GM18861 (cell line): ENCODE data around the gene ARG1.
A peak's percentile ranks its signal among the peaks of the same experiment; 100 is the strongest.

Source experiments
- ATAC-seq: cut with Tn5 transposase; IDR thresholded peaks from one replicate; pipeline ENCODE4 v1.9.1; 2021; ENCODE audit not compliant: unreplicated experiment

The ARG1 gene

GRCh38 chr6:131581523-131581922 lies 8.5 kb downstream of the ARG1 start:
- ATAC-seq, result no peak

GRCh38 chr6:131586543-131586942 lies 13.5 kb downstream of the ARG1 start:
- ATAC-seq, result no peak

DNA sequence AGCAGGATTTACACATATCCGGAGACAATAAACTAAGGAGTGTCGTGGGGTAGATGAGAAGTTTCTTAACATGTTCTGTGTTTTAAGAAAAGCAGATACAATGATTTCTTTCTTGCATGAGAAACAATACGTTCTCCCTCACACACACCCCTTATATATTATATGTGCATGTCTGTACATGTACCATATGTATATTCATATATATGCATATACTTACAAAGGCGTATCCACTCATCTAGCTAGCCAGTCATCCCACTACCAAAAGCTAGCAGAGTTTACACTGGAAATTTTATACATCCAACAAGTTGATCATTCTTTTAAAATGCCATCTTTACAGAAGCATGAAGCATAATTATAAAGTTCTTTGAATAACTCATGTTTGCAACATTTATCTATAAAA lies 14.9 kb downstream of the ARG1 start:
- ATAC-seq, result no peak

DNA sequence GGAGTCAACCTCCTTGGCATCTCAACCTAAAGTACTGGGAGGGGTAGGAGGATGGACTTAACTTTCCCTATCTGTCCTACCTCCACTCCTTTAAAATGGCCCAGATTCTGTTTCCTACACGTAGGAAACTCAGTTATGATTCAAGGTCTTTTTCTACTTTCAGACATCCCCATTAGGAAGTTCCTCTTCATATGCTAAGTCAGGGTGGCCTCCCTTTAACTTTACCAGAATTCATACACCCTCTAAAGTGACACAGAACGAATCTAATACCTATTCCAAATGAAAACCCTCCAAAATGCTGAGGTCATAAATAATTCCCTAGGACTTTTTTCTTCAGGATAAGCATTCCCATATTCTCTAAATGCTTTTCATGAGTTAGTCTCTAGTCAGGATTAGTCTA lies 15.6 kb downstream of the ARG1 start:
- no peak for ATAC-seq

DNA sequence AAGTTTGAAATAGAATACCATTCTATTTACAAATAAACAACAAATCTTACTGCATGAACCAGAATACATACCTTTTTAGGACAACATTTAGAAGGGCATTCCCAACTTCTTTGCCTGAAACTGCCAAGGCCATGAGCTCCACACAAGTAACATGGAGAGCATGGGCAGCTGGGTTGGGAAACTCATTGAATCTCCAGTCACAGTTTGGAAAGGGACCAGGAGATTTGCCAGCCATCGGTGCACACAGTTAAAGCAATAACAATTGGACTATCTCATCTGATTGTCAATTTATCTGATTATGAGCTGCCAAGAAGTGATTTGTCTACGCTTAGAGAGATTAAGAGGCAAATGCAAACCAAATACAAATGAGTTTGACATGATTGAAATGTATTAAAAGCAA lies 19.9 kb downstream of the ARG1 start:
- no peak for ATAC-seq

DNA sequence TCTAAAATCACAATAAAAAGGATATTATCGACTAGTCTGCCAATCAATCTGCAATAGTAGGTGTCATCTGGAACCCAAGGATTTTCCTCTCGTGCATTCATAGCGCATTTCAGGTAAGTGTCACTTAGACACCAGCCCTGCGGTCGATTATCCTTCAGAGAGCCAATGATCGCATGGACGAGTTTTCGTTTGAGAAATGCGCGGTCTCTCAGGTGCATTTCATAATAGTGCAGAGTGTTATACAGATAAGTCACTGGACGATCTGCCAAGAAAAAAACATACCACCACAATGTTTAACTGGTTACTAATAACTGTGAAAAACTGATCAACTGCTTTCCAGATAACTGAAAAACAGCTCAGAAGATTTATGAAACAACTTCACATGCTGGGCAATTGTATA lies 21.0 kb downstream of the ARG1 start:
- ATAC-seq, result no peak

DNA sequence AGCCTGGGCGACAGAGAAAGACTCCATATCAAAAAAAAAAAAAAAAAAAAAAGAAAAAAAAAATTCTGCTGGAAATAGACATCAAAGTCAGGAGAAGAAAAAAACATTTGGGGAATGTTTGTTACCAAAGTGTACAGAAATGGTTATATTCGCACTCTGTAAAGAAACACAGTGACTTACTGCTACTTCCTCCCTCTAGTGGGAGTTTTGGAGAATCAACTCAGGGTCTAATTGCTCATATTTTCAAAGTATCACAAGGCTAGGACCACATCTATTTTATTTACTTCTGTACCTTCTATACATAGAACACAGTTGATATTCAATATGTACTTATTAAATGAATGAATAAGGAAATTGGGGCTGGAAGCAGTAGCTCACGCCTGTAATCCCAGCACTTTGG lies 24.4 kb downstream of the ARG1 start:
- ATAC-seq, result no peak

DNA sequence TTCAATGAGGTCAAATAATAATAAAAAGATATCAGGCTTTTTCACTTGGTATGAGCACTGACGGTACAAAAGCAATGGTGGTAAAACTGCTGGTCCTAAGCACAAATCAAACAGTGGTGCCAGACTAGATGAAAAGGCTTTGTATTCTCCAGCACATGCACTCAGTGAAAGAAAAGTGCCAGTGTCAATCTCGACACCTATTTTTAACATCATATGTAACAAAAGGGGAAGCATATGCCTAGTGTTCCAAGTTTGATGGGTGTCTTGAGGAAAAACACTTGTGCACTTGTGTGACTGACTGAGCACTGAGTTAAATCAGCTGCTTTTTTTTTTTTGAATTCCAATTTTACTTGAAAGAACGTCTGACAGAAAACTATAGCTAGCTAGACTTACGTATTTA lies 27.7 kb downstream of the ARG1 start:
- no peak for ATAC-seq

GRCh38 chr6:131602781-131603312 lies 29.8 kb downstream of the ARG1 start:
- ATAC-seq, result no peak

DNA sequence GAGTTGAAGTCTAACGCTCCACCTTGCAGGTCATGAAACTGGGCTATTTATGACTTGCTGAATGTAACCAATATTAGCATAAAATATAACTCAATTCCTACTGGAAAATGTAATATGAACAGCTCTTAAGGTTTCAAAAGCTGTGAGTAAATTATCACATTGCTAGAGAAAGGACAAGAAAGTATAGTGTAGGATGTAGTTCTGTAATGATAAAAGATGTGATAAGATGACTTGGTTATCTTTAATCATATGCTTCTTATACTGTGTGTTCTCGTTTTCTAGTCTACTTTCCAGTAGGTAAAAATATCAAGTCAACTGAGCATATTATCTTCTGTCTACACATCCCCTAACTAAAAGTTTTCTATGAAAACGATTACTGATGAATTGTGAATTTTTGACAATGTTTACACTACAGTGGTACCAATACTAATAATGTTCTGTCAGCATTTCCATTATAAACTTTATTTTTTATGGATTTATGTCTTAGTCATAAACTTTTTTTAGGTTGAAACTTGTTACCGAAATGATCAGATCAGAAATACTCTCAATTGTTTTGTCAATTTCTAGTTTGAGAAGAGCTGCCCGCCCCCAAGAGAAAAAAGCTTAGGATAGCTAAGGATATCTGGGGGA lies 40.4 kb downstream of the ARG1 start:
- no peak for ATAC-seq

- ATAC-seq, result no peak
Observed at GRCh38 chr6:131615275-131615674, 42.2 kb downstream of the ARG1 start.

DNA sequence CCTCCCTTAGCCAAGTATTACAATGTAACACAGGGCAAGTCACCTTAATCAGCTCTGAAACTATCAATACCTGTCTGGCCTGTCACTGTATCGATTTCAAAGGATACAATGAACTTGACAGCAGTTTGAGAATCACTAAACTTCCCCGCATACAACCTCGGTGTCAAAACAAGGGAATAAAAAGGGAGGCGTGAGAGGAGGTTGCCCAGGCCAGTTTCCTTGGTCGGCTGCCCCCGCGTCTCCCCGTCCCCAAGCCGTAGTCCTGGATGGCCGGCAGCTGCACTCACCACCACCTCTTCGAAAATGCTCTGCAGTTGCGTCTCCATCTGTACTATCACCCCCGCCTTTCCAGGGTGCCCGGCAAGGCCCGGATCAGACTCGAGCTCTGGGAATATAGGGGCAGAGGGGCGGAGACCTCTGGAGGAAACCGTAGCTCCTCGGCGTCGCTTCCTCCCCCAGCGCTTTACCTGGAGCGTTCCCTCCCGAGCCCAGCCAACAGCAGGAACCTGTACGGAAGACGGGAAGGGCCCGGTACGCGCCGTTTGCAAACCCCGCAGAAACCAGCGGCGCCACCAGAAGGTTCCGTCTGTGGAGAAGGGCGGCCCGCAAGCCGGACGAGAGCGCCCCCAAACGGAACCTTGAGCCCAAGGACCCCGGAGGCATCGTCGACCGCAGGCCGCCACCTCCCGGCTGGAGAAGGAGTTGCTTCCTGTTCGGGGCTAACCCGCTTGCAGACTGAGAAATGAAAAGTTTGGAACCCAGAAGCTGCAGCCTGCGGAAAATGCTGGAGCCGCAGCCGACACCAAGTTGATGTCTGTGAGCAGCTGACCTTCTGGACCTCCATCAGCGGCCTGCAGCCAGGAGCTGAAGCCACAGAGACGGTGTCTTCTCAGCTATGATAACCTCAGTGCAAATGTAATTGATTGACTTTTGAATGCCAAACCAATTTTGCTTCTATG lies 55.0 kb downstream of the ARG1 start, which contains the start of gene MED23:
TSS of gene MED23 (minus strand) at position 519 of the 959 bp plus-strand sequence. CDS start at position 326, 193 bp downstream.
- ATAC-seq, result peak; percentile 92

DNA sequence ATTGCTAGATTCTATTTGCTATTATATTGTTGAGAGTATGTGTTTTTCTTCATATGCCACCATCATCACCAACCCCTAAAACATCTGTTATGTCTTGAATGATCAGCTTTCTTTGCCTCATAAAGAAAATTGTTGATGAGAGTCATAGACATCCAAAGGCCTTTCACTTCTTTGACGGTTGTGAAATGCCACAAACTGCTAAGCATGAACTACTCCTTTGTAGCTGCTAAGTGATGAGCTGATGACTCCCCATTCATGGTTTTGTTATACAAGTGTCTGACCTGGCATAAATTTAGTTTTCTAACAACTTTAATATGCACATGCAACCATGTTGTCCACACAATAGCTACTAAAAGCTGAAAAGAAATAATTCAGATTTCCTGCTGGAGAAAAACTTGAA lies 55.7 kb downstream of the ARG1 start:
- no peak for ATAC-seq

GRCh38 chr6:131629651-131630050 lies 56.6 kb downstream of the ARG1 start:
- ATAC-seq, result no peak

- ATAC-seq, result no peak
Observed at GRCh38 chr6:131631625-131632289, 58.7 kb downstream of the ARG1 start.
